HepG2 (cell line): ENCODE results near the gene KCNG4.

Source experiments
- HDAC1 ChIP-seq: sonication (generic); formaldehyde crosslinking; IDR thresholded peaks from 2 replicates; pipeline ENCODE4 v1.5.1; 2020; ENCODE audit warnings: mild to moderate bottlenecking, missing genetic modification reagents
- SIN3A ChIP-seq: IDR thresholded peaks from 2 replicates; pipeline ENCODE4 v1.6.1; 2011; ENCODE audit warnings: low read depth, mild to moderate bottlenecking, control low read depth, low read length, borderline replicate concordance
- ZNF800 ChIP-seq: sonication (generic); formaldehyde crosslinking; IDR thresholded peaks from 2 replicates; pipeline ENCODE4 v1.4.0; 2020; ENCODE audit warnings: missing genetic modification reagents
- TF ChIP-seq, protein P1 (sequence below): sonication (generic); formaldehyde crosslinking; IDR thresholded peaks from 2 replicates; pipeline ENCODE4 v1.5.0; 2020; ENCODE audit warnings: mild to moderate bottlenecking, missing genetic modification reagents, moderate library complexity

- TF ChIP-seq ZNF800 (no peak), HDAC1 (CRISPR knock-in tag) (no peak), SIN3A (no peak)
- TF ChIP-seq, protein P1, sequence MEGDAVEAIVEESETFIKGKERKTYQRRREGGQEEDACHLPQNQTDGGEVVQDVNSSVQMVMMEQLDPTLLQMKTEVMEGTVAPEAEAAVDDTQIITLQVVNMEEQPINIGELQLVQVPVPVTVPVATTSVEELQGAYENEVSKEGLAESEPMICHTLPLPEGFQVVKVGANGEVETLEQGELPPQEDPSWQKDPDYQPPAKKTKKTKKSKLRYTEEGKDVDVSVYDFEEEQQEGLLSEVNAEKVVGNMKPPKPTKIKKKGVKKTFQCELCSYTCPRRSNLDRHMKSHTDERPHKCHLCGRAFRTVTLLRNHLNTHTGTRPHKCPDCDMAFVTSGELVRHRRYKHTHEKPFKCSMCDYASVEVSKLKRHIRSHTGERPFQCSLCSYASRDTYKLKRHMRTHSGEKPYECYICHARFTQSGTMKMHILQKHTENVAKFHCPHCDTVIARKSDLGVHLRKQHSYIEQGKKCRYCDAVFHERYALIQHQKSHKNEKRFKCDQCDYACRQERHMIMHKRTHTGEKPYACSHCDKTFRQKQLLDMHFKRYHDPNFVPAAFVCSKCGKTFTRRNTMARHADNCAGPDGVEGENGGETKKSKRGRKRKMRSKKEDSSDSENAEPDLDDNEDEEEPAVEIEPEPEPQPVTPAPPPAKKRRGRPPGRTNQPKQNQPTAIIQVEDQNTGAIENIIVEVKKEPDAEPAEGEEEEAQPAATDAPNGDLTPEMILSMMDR (CRISPR knock-in tag): no peak
Observed at GRCh38 chr16:84283314-84284153, 43.7 kb upstream of the KCNG4 start.
